GM21576 (cell line): ENCODE measurements around the gene MPLKIP.
"Not testable (repeated sequence)": the region's sequence is repeated elsewhere in the genome, so short reads cannot be mapped to it uniquely, and the experiment has no call there.

Experiments
- ATAC-seq: cut with Tn5 transposase; IDR thresholded peaks from one replicate; pipeline ENCODE4 v1.9.1; 2021; ENCODE audit warnings: mild to moderate bottlenecking, moderate library complexity; ENCODE audit not compliant: unreplicated experiment

The MPLKIP gene

GRCh38 chr7:40133561-40134427 is 628 bp downstream of the MPLKIP start:
- ATAC-seq = peak; percentile 48

GRCh38 chr7:40122940-40123254 is 11.5 kb downstream of the MPLKIP start:
- no peak for ATAC-seq

- ATAC-seq = not testable (repeated sequence)
Observed at GRCh38 chr7:40122100-40122939, 12.1 kb downstream of the MPLKIP start.

GRCh38 chr7:40120020-40120419 is 14.4 kb downstream of the MPLKIP start:
- ATAC-seq = no peak

GRCh38 chr7:40118201-40118600 is 16.2 kb downstream of the MPLKIP start:
- ATAC-seq = not testable (repeated sequence)

GRCh38 chr7:40117199-40117598 is 17.2 kb downstream of the MPLKIP start:
- not testable (repeated sequence) for ATAC-seq

GRCh38 chr7:40115936-40116335 is 18.5 kb downstream of the MPLKIP start:
- no peak for ATAC-seq

GRCh38 chr7:40105879-40106473 is 28.4 kb downstream of the MPLKIP start:
- ATAC-seq = no peak

- no peak for ATAC-seq
Observed at GRCh38 chr7:40102897-40103296, 31.5 kb downstream of the MPLKIP start.

- ATAC-seq = no peak
Observed at GRCh38 chr7:40101201-40101600, 33.2 kb downstream of the MPLKIP start.

- ATAC-seq = no peak
Observed at GRCh38 chr7:40099837-40100236, 34.6 kb downstream of the MPLKIP start.

GRCh38 chr7:40098810-40099209 is 35.6 kb downstream of the MPLKIP start:
- ATAC-seq = no peak

GRCh38 chr7:40097728-40098127 is 36.7 kb downstream of the MPLKIP start:
- no peak for ATAC-seq

- no peak for ATAC-seq
Observed at GRCh38 chr7:40095695-40096327, 38.6 kb downstream of the MPLKIP start.

- no peak for ATAC-seq
Observed at GRCh38 chr7:40095230-40095629, 39.2 kb downstream of the MPLKIP start.

GRCh38 chr7:40093631-40094350 is 40.6 kb downstream of the MPLKIP start:
- ATAC-seq = no peak

- ATAC-seq = no peak
Observed at GRCh38 chr7:40092182-40092581, 42.2 kb downstream of the MPLKIP start.

- ATAC-seq = no peak
Observed at GRCh38 chr7:40077849-40078248, 56.6 kb downstream of the MPLKIP start.
